CD4-positive, alpha-beta T cell treated with Interleukin-6 for 4 hours (primary cell): ENCODE measurements around the gene CDC42.
"Not testable (repeated sequence)": the region's sequence is repeated elsewhere in the genome, so short reads cannot be mapped to it uniquely, and the experiment has no call there.

Experiments used
- DNase-seq: peaks from one replicate; pipeline ENCODE4 v3.0.0-alpha.2; 2020; ENCODE audit warnings: mixed read lengths

The CDC42 gene

DNA sequence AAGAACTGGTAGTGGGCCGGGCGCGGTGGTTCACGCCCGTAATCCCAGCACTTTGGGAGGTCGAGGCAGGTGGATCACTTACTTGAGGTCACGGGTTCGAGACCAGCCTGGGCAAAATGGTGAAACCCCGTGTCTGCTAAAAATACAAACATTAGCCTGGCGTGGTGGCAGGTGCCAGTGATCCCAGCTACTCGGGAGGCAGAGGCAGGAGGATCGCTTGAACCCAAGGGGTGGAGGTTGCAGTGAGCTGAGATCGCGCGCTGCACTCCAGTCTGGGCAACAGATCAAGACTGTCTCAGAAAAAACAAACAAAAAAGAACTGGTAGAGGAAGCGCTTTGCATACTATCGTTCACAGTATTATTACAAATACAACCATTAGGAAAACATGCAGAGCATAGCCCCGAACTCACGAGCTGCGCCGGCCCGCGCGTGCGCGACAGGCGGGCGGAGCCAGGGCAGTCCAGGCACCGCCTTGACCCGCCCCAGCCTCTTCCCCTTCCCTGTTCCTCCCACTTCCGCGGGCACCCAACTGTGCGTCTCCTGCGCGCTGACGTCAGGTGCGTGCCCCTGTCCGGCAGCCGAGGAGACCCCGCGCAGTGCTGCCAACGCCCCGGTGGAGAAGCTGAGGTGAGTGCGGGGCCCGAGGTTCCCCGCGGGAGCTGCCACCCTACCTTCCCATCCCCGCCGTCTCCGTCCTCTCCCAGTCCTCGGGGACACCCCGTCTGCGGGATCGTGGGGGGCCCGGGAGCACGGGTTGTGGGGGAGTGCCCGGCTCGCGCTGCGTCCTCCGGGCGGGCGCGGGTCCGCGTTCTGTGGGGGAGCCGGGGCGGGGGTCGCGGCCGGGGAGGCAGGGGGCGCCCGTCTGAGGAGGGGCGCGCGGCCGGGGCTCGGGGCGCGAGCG, at the start of gene CDC42:
Gene CDC42, plus strand, starts transcription at position 595 of the 902 bp plus-strand sequence. CDS start 25,770 bp downstream, outside the sequence.
- DNase-seq: peak; percentile 96

DNA sequence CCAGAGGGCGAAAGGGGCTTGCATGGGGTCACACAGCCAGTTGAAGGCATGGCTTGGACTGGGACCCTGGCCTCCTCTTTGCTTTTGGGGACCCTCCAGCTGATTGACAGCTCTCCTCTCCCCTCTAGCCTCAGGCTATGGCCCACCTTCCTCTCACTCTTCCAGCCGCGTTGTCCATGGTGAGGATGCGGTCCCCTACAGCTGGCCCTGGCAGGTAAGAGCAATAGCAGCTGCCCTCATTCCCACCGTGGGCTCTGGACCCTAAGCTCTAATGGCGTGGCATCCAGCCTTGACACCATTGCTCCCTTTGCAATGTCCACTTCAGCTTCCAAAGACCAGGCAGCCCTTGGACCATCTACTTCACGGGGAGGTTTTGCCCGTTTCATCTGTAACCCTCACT, 49.6 kb upstream of the CDC42 start:
- DNase-seq: not testable (repeated sequence)

DNA sequence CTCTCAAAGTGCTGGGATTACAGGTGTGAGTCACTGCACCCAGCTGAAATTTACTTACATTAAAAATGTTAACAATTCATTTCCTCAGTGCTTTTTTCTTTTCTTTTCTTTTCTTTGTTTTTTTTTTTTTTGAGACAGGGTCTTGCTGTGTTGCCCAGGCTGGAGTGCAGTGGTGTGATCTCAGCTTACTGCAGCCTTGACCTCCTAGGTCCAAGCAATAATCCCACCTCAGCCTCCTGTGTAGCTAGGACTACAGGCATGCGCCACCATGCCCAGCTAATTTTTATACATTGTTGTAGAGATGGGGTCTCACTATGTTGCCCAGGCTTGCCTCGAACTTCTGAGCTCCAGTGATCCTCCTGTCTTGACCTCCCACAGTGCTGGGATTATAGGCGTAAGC, 48.5 kb upstream of the CDC42 start:
- DNase-seq: not testable (repeated sequence)

DNA sequence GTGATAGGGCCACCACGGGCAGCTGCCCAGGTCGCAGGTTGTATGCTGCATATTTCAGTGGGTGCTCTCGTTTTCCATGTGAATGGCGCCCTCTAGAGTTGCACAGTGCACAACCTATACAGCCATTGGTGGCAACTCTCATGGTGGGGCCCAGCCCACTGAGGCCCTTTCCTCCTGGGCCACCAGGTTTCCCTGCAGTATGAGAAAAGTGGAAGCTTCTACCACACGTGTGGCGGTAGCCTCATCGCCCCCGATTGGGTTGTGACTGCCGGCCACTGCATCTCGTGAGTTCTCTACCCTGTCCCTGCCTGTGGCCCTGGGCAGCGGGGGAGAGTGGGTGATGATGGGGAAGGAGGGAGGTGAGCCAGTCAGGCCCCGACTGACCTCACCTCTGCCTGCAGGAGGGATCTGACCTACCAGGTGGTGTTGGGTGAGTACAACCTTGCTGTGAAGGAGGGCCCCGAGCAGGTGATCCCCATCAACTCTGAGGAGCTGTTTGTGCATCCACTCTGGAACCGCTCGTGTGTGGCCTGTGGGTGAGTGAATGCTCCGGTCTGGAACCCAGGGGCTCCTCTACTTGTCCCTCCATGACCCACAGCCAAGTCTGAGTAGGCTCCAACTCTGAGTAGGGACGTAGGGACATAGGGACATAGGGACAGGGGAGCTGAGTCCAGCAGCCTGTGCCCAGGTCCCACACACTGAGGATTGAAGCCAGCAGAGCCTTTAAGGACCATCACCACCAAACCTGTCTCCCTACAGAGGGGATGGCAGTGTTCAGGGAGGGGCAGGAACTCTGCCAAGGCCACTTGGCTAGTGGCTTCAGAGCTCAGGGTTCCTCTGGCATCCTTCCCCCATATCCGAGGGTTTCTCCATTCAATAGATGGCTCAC, 47.0 kb upstream of the CDC42 start:
- DNase-seq: peak; percentile 49

DNA sequence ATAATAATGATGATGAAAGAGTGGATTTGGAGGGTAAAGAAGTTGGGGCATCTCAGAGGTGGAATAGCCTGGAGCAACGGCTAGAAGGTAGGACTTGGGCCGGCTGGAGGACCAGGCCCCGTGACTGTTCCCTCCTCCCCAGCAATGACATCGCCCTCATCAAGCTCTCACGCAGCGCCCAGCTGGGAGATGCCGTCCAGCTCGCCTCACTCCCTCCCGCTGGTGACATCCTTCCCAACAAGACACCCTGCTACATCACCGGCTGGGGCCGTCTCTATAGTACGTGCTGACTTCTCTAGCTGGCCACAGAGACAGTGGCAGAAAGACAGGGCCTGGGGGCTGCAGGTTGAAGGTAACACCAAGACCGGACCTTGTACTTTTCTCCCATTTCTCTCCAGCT, 45.8 kb upstream of the CDC42 start:
- not testable (repeated sequence) for DNase-seq

DNA sequence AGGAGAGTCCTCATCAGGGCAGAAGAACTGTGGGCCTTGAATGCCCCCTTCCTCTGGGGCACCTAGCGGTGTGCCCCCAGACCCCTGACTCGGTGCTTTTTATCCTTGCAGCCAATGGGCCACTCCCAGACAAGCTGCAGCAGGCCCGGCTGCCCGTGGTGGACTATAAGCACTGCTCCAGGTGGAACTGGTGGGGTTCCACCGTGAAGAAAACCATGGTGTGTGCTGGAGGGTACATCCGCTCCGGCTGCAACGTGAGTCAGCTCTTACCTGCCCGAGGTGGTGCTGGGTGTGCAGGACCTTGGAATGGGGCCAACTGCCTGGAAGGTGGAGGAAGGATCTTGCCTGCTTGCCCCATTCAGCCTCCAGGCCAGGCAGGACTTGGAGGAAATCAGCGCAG, 45.2 kb upstream of the CDC42 start:
- not testable (repeated sequence) for DNase-seq

DNA sequence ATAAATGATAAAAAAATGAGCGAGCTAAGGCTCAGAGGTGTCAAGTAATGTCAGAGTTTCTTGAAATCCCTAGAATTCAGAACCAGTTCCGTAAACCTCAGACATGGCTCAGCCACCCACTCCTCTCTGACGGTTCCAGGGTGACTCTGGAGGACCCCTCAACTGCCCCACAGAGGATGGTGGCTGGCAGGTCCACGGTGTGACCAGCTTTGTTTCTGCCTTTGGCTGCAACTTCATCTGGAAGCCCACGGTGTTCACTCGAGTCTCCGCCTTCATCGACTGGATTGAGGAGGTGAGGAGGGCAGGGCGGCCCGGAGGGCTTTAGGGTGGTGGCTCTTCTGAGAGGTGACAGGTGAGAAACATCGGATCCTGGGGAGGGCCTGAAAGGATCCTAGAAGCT, 42.9 kb upstream of the CDC42 start:
- not testable (repeated sequence) for DNase-seq

DNA sequence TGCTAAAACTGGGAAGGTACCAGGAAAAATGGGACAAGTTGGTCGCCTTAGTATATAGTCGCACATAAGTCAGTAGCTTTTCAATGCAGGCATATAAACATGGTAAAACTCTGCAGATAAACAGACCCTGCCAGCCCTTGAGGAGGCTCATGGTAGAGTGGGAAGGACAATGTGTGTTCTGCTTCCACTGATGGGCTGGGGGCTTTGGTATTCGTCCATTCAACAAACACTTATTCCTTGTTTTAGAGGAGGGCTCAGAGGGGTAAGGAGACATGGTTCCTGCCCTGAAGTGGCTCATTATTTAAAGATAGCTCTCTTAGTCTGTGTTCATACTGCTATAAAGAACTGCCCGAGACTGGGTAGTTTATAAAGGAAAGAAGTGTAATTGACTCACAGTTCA, 39.8 kb upstream of the CDC42 start:
- not testable (repeated sequence) for DNase-seq

DNA sequence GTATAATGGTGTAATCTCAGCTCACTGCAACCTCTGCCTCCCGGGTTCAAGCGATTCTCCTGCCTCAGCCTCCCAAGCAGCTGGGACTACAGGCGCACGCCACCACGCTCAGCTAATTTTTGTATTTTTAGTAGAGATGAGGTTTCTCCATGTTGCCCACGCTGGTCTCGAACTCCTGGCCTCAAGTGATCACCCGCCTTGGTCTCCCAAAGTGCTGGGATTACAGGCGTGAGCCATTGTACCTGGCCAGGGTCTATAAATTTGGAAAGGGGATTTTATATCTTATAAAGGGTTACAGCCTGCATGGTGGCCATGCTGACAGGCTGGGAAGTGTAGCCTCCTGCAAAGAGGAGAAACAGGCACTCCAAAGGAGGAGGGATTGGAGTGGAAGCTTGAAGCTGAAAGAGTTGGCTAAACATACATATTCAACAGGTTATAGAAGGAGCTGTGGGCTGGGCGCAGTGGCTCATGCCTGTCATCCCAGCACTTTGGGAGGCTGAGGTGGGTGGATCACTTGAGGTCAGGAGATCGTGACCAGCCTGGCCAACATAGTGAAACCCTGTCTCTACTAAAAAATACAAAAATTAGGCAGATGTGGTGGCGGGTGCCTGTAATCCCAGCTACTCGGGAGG, 37.8 kb upstream of the CDC42 start:
- not testable (repeated sequence) for DNase-seq

DNA sequence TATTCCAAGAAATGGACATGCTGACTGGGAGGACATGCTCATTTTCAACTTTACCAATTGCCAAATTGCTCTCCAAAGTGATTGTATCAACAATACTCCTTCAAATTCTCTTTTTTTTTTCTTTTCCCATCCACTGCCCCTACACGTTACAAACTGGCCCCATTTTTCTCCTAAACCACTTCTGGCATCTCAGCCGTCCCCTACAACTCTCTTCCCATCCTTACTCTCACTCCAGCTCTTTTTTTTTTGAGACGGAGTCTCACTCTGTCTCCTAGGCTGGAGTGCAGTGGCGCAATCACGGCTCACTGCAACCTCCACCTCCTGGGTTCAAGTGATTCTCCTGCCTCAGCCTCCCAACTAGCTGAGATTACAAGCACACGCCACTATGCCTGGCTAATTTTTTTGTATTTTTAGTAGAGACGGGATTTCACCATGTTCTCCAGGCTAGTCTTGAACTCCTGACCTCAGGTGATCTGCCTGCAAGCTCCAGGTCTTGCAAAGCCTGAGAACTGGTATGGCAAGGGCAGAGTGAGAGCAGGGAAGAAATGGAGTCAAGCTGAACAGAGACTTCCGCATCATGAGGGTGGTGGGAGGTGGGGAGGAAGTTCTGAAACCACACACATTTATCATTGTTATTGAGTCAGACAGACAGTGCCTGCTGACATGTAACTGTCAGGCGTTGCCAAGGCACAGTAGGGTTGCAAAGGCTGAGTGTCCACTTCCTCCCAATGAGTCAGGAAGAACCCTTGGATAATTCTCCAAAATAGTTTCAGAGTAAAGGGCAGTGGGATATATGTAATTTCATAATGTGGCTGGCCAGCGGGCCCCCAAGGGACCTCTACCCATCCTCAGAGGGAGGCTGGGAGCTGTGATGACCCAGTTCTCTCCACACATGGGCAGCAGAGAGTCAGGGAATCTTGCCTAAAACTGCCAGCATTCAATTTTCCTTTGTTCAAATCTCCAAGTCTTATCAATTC, 33.6 kb upstream of the CDC42 start:
- peak; percentile 77 for DNase-seq

DNA sequence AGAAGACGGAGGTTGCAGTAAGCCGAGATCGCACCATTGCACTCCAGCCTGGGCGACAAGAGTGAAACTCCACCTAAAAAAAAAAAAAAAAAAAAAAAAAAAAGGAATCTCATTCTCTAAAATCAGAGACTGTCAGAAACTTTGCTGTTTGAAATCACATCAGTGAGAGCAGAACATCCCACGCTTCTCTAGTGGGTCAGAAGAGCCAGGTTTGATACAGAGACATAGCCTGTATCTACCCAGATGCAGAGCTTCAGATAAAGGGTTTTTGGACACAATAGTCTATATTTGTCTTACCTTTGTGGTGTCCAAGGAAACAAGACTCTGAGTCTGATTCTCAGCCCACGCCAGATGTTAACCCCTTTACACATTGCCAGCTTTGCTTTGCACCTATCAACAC, 31.4 kb upstream of the CDC42 start:
- no peak for DNase-seq

DNA sequence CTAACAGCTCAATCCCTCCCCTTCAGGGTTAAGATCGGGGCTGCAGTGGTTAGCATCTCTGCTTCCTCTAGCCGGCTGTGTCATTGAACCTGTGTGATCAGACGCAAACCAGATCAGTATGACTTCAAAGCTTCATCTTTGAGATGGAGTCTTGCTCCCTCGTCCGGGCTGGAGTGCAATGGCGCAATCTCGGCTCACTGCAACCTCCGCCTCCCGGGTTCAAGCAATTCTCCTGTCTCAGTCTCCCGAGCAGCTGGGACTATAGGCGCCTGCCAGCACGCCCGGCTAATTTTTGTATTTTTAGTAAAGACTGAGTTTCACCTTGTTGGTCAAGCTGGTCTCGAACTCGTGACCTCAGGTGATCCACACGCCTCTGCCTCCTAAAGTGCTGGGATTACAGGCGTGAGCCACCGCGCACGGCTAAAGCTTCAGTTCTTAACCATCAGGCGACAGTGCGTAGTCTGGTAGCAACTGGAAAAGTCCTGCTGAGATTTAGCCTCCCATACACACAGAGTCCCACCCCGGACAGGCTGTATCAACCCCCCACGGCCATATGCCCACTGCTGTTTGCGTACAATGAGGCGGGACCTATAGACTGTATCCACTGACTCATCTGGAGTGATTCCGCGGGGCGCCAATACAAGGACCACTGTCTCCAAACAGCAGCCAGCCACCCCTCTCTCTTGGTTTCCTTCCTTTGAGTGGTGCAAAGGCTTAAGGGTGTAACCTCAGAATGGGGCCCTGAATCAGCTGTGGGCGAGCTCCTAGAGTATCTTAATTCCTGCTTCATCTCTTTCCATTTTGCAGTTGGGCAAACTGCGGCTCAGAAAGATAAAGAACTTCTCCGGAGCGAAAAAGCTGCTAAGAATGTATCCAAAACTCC, 27.8 kb upstream of the CDC42 start:
- DNase-seq: peak; percentile 78

DNA sequence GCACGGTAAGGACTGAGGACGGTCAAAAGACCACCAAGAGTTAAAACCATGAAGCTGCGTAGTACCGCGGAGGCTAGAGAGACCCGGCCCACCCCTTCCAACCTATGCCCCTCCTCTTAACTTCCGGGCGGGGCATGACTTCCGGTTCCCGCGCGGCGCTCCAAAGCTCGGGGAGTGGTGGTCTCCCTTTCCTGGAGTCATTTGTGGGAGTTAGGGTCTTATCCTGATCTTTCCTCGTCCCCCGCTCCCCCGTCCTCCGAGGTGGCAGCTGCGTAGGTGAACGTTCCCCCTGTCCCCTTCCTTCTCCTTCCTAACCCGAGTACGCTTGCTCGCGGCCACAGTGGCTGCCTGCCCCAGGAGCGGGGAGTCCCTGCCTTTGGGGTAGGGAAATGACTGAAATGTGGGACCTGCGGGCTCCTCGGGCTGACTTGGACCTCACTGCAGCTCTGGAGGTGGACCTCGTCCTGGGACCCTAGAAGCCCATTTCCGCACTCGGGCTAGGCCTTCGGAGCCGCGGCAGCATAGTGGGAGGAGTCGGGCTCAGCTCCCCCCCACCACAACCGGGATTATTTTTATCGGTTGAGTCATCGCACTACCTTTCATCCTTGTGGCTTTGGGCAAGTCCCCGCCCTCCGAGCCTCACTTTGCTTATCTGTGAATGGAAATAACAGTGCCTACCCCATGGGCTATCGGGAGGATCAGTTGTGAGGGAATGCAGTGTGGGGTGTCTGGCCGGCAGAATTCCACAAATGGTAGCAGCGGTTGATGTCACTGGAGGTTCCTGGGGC, 26.9 kb upstream of the CDC42 start:
- DNase-seq: peak; percentile 94

DNA sequence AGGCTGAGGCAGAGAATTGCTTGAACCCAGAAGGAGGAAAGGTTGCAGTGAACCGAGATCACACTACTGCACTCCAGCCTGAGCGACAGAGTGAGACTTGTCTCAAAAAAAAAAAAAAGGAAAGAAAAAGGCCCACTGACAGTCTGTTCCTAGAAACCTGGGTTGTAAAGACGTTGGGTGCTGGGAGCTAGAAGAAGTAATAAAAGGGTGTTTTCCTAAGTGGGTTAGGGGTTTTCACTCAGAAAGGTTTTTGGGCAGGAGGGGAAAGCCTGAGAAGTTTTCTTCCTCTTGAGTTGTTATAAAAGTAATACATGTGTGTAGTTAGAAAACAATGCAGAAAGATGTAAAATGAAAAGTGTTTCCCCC, 25.6 kb upstream of the CDC42 start:
- no peak for DNase-seq

DNA sequence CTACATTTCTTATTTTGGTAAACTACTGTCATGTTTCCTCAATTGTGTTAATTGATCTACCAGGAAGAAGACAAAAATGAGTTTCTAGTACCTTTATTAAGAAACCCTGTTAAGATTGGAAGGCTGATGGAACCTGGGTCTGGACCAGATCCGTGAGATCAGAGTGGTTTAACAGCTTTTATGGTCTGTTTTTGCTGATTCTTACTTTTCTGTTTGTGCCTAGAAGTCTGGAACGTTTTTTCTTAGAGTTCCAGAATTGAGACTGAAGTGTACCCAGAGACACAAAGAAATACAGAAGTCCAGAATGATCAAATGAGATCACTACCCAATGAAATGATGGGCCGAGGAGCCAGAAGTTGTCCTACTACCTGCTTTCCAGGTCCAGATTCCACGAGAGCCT, 22.5 kb upstream of the CDC42 start:
- DNase-seq: no peak

DNA sequence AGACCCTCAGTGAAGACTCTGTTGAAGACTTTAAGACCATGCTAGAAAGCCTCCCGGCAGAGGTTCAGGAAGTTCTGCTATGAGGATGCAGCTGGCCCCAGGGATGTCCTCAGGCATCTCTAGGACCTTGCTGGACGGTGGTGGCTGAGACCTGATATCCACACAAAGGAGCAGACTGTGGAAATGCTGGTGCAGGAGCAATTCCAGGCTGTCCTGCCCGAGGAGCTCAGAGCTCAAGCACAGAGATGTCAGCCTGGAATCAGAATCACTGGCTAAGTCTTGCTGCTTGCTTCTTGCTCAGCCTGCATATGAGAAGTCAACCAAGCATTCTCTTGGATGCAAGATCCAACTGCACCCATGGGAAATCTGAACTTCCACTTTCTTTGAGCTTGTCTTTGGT, 22.0 kb upstream of the CDC42 start:
- DNase-seq: no peak

DNA sequence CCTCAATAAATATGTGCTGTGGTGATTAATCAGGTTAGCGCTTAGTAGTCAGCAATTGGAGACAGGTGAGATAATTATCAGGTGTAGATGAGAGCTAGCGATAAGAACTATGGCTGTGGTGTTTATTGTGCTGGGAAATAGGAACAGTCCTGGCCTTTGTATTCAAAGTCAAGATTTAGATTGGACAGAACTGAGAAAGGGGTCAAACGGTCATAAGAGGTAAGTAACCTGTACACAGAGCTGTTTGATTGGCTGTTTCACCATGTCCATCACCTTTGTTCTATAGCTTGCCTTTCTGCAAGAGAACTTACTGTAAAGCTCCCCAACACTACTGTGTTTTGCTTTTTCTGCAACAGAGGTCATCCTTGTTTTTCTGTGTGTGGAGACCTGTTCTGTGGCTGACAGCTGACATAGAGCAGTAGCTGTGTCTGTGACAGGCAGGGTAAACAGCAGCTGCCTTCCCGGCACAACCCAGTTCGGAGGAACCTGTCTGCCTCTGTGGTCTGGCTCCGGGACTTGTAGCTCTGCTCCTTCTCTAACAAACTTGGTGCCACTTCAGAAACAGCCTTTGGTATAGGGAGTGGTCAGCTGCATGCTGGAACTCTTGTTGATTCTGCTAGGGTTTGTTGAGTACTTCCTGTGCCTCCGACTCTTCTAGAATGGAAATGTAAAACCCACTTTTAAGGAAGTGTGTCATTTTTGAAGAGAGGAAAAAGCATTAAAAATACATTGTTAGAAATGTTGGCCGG, 21.1 kb upstream of the CDC42 start:
- DNase-seq: peak; percentile 70

DNA sequence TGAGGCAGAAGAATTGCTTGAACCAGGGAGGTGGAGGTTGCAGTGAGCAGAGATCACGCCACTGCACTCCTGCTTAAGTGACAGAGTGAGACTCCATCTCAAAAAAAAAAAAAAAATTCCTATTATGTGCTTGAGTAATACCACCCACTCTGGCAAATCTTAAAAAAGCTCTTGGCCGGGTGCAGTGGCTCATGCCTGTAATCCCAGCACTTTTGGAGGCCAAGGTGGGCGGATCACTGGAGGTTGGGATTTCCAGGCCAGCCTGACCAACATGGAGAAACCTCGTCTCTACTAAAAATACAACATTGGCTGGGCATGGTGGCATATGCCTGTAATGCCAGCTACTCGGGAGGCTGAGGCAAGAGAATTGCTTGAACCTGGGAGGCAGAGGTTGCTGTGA, 17.7 kb upstream of the CDC42 start:
- not testable (repeated sequence) for DNase-seq

DNA sequence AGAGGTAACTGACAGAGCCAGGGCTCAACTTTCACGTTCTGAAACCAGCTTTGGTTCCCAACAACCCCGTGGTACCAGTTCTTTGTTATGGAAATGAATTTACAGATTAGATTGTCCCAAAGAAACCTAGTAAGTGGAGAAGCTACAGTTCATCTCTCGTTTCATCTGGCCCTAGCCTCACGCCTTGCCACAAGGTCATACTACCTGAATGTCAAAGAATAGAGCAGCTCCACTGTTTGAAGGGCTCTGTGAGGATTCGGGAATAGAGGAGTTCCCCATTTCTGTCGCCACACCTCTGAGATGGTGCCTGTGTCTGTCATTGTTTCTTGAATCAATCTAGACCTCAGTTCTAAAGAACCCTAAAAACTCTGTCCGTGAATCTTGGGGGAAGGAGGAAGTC, 15.0 kb upstream of the CDC42 start:
- no peak for DNase-seq
